ENCODE data around the gene DQX1.

The DQX1 gene

DNA sequence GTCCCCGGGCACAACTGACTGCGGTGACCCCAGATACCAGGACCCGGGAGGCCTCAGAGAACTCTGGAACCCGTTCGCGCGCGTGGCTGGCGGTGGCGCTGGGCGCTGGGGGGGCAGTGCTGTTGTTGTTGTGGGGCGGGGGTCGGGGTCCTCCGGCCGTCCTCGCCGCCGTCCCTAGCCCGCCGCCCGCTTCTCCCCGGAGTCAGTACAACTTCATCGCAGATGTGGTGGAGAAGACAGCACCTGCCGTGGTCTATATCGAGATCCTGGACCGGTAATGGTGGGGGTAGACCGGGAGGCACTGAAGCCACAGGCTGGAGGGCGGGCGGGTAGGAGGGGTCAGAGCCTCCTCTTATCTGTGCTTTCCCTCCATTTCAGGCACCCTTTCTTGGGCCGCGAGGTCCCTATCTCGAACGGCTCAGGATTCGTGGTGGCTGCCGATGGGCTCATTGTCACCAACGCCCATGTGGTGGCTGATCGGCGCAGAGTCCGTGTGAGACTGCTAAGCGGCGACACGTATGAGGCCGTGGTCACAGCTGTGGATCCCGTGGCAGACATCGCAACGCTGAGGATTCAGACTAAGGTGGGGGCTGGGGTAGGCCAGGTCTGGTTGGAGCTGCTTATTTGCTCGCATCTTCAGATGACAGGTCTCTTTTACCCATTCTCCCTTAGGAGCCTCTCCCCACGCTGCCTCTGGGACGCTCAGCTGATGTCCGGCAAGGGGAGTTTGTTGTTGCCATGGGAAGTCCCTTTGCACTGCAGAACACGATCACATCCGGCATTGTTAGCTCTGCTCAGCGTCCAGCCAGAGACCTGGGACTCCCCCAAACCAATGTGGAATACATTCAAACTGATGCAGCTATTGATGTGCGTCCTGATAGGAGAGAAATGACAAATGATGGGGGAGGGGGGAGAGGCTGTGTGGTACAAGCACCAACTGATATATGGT, 4.5 kb upstream of the DQX1 start:
- no peak for DNase-seq

DNA sequence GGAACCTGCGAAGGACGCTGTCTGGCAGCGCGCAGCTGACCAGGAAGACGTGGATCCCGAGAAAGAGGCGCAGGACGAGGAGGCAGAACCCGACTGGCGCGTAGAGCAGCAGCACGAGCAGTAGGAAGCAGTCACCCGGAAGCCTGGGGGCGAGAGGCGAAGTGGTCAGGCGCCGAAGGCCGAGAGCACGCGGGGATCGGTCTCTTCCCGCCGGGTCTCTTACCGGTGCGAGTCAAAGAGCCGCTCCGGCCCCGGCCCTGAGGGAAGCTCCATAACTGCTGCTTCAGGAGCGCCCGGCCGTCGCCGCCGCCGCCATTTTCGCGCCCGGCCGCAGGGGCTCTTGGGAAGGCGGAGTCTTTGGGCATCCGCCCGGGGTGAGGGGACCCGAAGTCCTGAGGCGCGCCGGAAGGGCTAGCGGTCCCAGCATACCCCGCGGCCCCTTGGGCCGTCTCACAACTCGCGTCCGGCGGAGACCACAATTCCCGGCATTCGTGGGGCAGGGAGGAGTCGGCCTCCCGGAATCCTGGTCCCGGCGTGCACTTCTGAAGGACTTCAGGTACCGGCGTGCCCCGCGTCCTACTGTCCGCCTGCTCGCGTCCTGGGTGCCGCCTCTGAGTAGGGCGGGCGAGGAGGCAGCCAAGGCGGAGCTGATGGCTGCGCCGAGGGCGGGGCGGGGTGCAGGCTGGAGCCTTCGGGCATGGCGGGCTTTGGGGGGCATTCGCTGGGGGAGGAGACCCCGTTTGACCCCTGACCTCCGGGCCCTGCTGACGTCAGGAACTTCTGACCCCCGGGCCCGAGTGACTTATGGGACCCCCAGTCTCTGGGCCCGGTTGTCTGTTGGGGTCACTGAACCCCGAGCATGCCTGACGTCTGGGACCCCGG, 3.6 kb upstream of the DQX1 start, which contains the start of the genes AUP1 and HTRA2:
TSS of gene AUP1 (minus strand) at position 350 of the 882 bp plus-strand sequence. CDS start at position 273, 77 bp downstream.
TSS of gene HTRA2 (plus strand) at position 577 of the 882 bp plus-strand sequence. CDS start at position 651, 74 bp downstream.
- DNase-seq, result peak; percentile 99

- DNase-seq, result no peak
Observed at GRCh38 chr2:74528600-74529356, 2.7 kb upstream of the DQX1 start.

DNA sequence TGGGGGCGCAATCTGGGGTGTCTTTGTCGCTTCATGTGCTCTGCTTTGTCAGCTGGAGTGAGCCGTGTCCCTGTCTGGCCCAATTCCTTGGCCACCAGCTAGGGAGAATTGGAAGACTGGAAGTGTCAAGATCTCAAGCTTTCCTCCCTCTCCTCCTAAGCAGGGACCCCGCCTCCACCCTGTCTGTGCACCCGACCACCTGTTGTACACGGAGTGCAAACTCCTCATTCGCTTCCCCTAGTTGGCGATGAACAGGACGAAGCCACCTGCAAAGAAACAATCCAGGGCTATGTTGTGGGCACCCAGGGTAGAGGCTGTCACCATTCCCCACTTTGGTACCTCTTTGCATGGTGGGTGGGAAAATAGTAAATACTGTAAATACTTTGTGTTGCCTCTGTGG, 1.7 kb upstream of the DQX1 start:
- no peak for DNase-seq

- no peak for DNase-seq
Observed at GRCh38 chr2:74526649-74527230, 709 bp upstream of the DQX1 start.

DNA sequence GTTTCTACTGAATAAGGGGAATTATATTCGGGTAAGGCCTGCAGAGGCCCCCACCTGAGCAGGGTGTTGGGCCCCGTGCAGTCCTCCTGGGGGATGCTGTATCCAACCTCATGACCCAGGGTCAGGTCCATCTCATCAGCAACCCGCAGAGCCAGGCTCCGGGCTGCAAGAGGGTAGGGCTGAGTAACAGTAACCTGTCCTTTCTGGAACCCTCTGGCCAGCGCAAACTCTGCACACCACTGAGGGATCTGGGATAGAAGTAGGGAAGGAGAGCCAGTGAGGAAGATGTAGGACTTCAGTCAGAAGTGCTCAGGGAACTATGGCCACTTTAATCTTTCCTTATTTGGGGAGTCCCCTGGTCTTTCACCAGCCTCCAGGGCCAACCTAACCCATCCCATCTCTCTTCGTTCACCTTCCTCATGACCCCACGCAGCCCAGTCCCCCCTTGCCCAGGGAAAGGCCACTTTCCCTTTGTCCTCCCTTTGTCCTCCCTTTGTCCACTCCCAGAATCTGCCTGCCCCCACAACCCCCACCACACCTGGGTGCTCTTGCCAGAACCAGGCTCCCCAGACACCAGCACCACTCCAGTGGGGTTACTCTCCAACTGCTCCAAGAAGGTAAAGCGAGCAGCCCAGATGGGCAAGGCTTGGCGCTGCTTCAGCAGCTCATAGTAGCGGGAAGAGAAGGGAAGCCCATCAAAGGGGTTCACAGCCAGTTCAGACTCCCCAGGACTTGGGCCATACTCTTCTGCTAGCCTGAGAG, 895 bp downstream of the DQX1 start:
- DNase-seq, result no peak

GRCh38 chr2:74524005-74524404, 2.0 kb downstream of the DQX1 start:
- DNase-seq, result no peak

DNA sequence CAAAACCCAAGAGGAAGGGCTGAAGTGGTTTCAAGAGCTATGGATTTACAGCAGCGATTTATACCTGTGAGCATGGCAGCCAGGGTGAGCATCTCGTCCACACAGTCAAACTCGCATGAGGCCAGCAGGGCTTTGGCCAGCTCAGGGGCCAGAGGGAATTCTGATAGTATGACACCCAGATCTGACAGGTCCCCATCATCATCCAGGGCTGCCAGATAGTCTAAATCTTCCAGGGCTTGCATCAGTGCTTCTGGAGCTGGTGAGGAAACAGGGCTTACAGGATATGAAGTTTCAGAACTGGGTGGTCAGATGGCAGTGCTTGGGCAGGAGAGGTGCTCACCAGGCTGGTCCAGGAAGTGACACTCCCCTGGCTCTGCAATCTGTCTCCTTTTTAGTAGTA, 3.5 kb downstream of the DQX1 start:
- DNase-seq, result no peak

DNA sequence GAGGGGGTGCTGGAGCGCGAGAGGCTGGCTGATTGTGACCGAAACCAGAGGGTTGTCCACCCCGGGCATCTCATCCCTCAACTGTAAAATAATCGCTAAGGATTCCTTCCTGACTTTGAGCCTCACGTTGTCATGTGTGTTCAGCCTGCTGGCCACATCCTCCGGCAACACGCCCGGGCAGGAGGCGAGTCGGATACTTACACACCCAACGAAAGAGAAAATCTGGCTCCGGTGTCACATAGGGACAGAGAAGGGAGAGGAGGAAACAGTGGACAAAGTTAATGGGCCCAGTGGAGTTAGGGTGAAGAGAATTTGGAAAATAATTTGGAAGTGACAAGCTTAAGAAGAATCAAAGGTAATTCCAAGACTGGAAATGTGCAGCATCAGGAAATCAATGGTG, 9.4 kb downstream of the DQX1 start:
- DNase-seq, result no peak

GRCh38 chr2:74515981-74516633, 9.9 kb downstream of the DQX1 start:
- no peak for DNase-seq

- DNase-seq, result no peak
Observed at GRCh38 chr2:74515271-74515980, 10.6 kb downstream of the DQX1 start.

DNA sequence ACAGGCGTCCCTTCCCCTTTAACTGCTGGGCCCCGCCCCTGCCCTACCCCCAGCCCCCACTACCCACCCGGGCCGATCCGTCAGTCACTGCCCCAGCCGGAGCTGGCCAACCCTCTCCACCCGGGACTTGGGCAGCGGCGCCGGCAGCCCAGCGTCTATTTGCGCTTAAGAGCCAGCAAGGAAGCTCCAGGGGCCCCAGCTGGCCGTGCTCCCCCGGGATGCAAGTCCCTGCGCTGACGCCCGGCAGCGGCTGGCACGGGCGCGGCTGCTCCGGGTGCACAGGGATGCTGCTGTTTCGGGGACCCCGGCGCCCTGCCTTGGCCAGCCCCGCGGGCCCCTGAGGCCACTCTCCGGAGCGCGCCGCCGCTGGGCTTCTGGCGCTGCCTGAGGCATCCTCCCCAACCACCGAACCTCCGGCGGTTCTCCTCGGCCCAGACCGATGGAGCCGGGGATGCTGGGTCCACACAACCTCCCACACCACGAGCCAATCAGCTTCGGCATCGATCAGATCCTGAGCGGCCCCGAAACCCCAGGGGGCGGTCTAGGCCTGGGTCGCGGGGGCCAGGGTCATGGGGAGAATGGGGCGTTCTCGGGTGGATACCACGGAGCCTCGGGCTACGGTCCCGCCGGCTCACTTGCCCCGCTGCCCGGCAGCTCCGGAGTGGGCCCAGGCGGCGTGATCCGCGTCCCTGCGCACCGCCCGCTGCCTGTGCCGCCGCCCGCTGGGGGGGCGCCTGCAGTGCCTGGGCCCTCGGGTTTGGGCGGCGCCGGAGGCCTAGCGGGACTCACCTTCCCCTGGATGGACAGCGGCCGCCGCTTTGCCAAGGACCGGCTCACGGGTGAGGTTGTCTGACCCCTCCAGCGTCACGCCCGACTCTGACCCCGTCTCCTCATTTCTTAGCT, 11.4 kb downstream of the DQX1 start, which contains the start of gene TLX2:
TSS of gene TLX2 (plus strand) at position 83 of the 903 bp plus-strand sequence. CDS start at position 440, 357 bp downstream.
- DNase-seq, result no peak

DNA sequence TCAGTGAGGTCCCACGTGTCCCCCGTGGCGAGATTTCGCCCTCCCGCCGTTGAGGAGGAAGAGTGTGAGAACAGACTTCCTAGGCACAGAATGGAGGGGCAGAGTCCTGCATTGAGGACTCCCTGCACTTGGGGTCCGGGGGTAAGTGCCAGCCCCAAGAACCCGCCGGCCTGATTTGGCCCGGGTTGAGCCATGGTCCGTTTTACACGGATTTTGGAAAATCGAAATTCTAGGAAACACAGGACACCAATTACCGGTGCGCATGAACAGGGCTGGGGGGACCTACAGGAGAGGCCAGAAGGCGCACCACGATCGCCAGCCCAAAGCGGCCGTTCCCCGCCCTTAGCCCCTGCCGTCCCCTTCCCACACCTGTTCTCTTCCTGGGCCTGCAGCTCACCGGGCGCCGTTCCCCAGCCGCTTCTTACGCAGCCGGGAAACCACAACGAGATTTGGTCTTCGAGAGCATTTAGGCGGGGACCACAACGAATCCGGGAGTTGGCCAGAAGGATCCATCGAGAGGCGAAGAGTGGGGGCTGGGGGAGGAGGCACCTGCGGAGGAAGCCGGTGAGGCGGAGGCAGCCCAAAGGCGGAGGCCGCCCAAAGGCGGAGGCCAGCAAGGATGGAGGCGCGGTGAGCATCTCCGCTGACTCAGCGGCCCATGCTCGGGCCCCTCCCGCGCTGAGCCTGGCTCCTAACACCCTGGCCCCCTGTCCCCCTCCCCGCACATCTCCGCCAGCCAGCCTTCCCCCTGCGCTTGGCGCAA, 12.2 kb downstream of the DQX1 start:
- no peak for DNase-seq

DNA sequence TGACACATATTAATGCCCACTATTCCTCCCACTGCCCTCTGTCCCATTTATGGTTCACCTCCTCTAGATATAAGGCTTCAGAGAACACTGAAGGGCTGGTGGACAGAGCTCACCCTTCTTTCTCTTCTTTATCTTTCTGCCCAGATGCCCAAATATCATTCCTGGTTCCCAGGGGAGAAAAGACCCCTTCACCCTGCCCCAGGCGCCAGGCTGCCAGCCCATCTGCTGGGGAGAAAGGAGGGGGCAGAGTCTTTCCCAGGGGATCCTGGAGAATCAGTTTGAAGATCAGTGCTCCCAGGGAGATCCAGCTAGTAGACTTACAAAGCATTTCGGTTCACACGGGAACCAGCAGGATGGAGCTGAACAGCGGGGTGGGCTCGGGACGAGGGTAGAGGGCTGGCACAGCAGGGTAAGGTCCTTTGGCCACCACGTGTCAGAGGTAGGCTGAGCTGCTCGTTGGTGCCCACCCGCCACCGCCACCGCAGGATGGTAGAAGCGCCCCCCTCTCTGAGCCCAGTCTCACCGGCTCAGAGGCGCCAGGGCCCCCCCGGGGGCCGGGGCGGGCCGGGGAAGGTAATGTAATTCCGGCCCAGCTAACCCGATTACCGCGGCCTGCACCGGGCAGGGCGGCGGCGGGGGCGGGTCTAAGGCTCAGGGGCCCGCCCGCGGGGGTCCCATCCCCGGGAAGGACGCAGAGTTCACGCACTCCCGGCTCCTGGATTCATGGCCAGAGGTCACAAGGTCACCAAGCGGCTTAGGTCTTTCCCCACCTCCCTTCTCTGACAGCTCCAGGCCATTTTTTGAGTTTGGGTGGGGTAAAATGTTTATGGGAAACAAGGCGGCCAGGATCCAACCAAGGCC, 13.1 kb downstream of the DQX1 start:
- DNase-seq, result no peak

GRCh38 chr2:74511104-74511989, 14.7 kb downstream of the DQX1 start:
- no peak for DNase-seq

GRCh38 chr2:74510272-74510671, 15.8 kb downstream of the DQX1 start:
- DNase-seq, result no peak
